H9 (cell line): Measurements from ENCODE around the gene INTS15. TPM values are rescaled to one million over a fixed set of nuclear protein-coding genes. Genes with fewer than 3 reads are reported as not detected.

ENCODE experiments used
- DNase-seq: peaks from one replicate; pipeline ENCODE4 v3.0.0-alpha.2; 2017
- H2AFZ ChIP-seq: one replicate; pipeline ENCODE4 v1.6.1; 2013; ENCODE audit warnings: mild to moderate bottlenecking, low read length, control low read depth, moderate library complexity
- H2AK5ac ChIP-seq: 2 replicates; pipeline ENCODE4 v1.6.1; 2013; ENCODE audit warnings: low read length, control low read depth, mixed read lengths; ENCODE audit not compliant: insufficient read length
- H2BK120ac ChIP-seq: one replicate; pipeline ENCODE4 v1.6.1; 2013; ENCODE audit warnings: low read depth, mild to moderate bottlenecking, low read length, control low read depth, inconsistent platforms; ENCODE audit not compliant: poor library complexity, severe bottlenecking
- H2BK12ac ChIP-seq: 2 replicates; pipeline ENCODE4 v1.6.1; 2013; ENCODE audit warnings: low read length, control low read depth, mixed read lengths, low read depth; ENCODE audit not compliant: insufficient read length
- H2BK15ac ChIP-seq: 2 replicates; pipeline ENCODE4 v1.6.1; 2013; ENCODE audit warnings: low read depth, low read length, control low read depth
- H2BK20ac ChIP-seq: one replicate; pipeline ENCODE4 v1.6.1; 2013; ENCODE audit warnings: low read depth, mild to moderate bottlenecking, low read length, control low read depth, inconsistent platforms; ENCODE audit not compliant: poor library complexity, severe bottlenecking
- H2BK5ac ChIP-seq: 2 replicates; pipeline ENCODE4 v1.6.1; 2013; ENCODE audit warnings: low read length, control low read depth, mixed read lengths; ENCODE audit not compliant: insufficient read length
- H3K14ac ChIP-seq: 2 replicates; pipeline ENCODE4 v1.6.1; 2013; ENCODE audit warnings: low read length, control low read depth; ENCODE audit not compliant: insufficient read depth
- H3K18ac ChIP-seq: 2 replicates; pipeline ENCODE4 v1.6.1; 2013; ENCODE audit warnings: low read depth, mild to moderate bottlenecking, mixed read lengths, low read length, control low read depth; ENCODE audit not compliant: insufficient read length
- H3K23ac ChIP-seq: 2 replicates; pipeline ENCODE4 v1.6.1; 2013; ENCODE audit warnings: low read length, control low read depth, mixed read lengths, low read depth; ENCODE audit not compliant: insufficient read length
- H3K23me2 ChIP-seq: 2 replicates; pipeline ENCODE4 v1.6.1; 2013; ENCODE audit warnings: low read depth, mild to moderate bottlenecking, mixed read lengths, low read length, control low read depth; ENCODE audit not compliant: insufficient read length, poor library complexity, severe bottlenecking
- H3K27ac ChIP-seq: 2 replicates; pipeline ENCODE4 v1.5.1; 2013; ENCODE audit warnings: low read length, control low read depth, mixed read lengths, low read depth; ENCODE audit not compliant: insufficient read length
- H3K27me3 ChIP-seq: 2 replicates; pipeline ENCODE4 v1.6.1; 2013; ENCODE audit warnings: low read length, control low read depth, inconsistent platforms; ENCODE audit not compliant: insufficient read depth
- H3K4ac ChIP-seq: 2 replicates; pipeline ENCODE4 v1.6.1; 2013; ENCODE audit warnings: low read depth, mild to moderate bottlenecking, control low read depth, inconsistent platforms, low read length, moderate library complexity
- H3K4me1 ChIP-seq: 2 replicates; pipeline ENCODE4 v1.6.1; 2013; ENCODE audit warnings: low read length, control low read depth, inconsistent platforms; ENCODE audit not compliant: insufficient read depth
- H3K4me2 ChIP-seq: 2 replicates; pipeline ENCODE4 v1.6.1; 2013; ENCODE audit warnings: low read length, control low read depth, mixed read lengths; ENCODE audit not compliant: insufficient read length, insufficient read depth
- H3K56ac ChIP-seq: 2 replicates; pipeline ENCODE4 v1.6.1; 2013; ENCODE audit warnings: low read depth, mild to moderate bottlenecking, mixed read lengths, low read length, control low read depth; ENCODE audit not compliant: insufficient read length
- H3K79me1 ChIP-seq: 2 replicates; pipeline ENCODE4 v1.6.1; 2013; ENCODE audit warnings: low read depth, mild to moderate bottlenecking, moderate library complexity, low read length, control low read depth, inconsistent platforms; ENCODE audit not compliant: insufficient read depth, poor library complexity, severe bottlenecking
- H3K79me2 ChIP-seq: 2 replicates; pipeline ENCODE4 v1.6.1; 2013; ENCODE audit warnings: low read length, control low read depth, inconsistent platforms; ENCODE audit not compliant: insufficient read depth
- H3K9ac ChIP-seq: 2 replicates; pipeline ENCODE4 v1.6.1; 2013; ENCODE audit warnings: low read length, control low read depth, mixed read lengths; ENCODE audit not compliant: insufficient read length; ENCODE audit errors: extremely low read depth
- H3K9me3 ChIP-seq: one replicate; pipeline ENCODE4 v1.6.1; 2013; ENCODE audit warnings: low read depth, low read length, inconsistent platforms; ENCODE audit not compliant: control insufficient read depth
- H3T11ph ChIP-seq: one replicate; pipeline ENCODE4 v1.6.1; 2013; ENCODE audit warnings: mild to moderate bottlenecking, low read length, control low read depth, inconsistent platforms
- H4K20me1 ChIP-seq: one replicate; pipeline ENCODE4 v1.6.1; 2013; ENCODE audit not compliant: control insufficient read depth, insufficient read length, insufficient read depth
- H4K5ac ChIP-seq: 2 replicates; pipeline ENCODE4 v1.6.1; 2013; ENCODE audit warnings: low read depth, mild to moderate bottlenecking, mixed read lengths, low read length, control low read depth; ENCODE audit not compliant: insufficient read length
- H4K8ac ChIP-seq: replicated peaks from 2 replicates; pipeline ENCODE4 v1.6.1; 2013; ENCODE audit warnings: low read length, control low read depth, mixed read lengths, low read depth; ENCODE audit not compliant: insufficient read length
- H4K91ac ChIP-seq: 2 replicates; pipeline ENCODE4 v1.6.1; 2013; ENCODE audit warnings: low read depth, mild to moderate bottlenecking, moderate library complexity, mixed read lengths, low read length, control low read depth; ENCODE audit not compliant: insufficient read length
- H3K27ac Mint-ChIP-seq, 3 experiments: 2 replicates in 2 of 3; 3 replicates in 1 of 3; pipeline ENCODE4 v1.8.0; 2020 to 2021; ENCODE audit warnings: mixed read lengths in 3 of 3, mild to moderate bottlenecking in 1 of 3, moderate library complexity in 1 of 3
- H3K27me3 Mint-ChIP-seq: 2 replicates; pipeline ENCODE4 v1.8.0; 2021; ENCODE audit warnings: low read depth, mild to moderate bottlenecking, moderate library complexity, mixed read lengths
- H3K36me3 Mint-ChIP-seq, 3 experiments: 2 replicates in 2 of 3; 3 replicates in 1 of 3; pipeline ENCODE4 v1.8.0; 2020 to 2021; ENCODE audit warnings: low read depth in 3 of 3, mixed read lengths in 3 of 3; ENCODE audit not compliant: insufficient read depth in 1 of 3
- H3K4me1 Mint-ChIP-seq, 2 experiments: 2 replicates each; pipeline ENCODE4 v1.8.0; 2020; ENCODE audit warnings: mixed read lengths in 2 of 2
- H3K4me3 Mint-ChIP-seq, 2 experiments: 2 replicates in 1 of 2; 3 replicates in 1 of 2; pipeline ENCODE4 v1.8.0; 2020 to 2021; ENCODE audit warnings: mild to moderate bottlenecking in 2 of 2, mixed read lengths in 2 of 2, moderate library complexity in 1 of 2
- H3K9me3 Mint-ChIP-seq, 2 experiments: 2 replicates in 1 of 2; 3 replicates in 1 of 2; pipeline ENCODE4 v1.8.0; 2020; ENCODE audit warnings: mild to moderate bottlenecking in 2 of 2, mixed read lengths in 2 of 2, moderate library complexity in 1 of 2
- CTCF ChIP-seq: fragments of 200-600 bp; sonication (generic); conservative IDR thresholded peaks from 3 replicates; pipeline ENCODE4 v1.8.0; 2021; ENCODE audit warnings: antibody characterized with exemption, mild to moderate bottlenecking
- WGBS: extraction: QIAGEN DNeasy Blood & Tissue Kit; methylation state at CpG from one replicate; pipeline ENCODE4 v1.1.7; 2013; ENCODE audit warnings: missing lambda C conversion rate, low lambda C conversion rate, mixed read lengths; ENCODE audit not compliant: insufficient read length; ENCODE audit errors: extremely low coverage; 5-methylcytosine and 5-hydroxymethylcytosine counted together
- total RNA-seq: library from RNA; stranded (reverse); gene quantifications from 2 replicates; pipeline ENCODE4 v1.2.1, GENCODE V29; 2021

Gene INTS15
- total RNA-seq, 1 experiment from 2014 or later: 42.9 TPM

GRCh38 chr7:6651851-6652445, 62.1 kb downstream of the INTS15 start:
- Histone ChIP-seq H3K18ac (no peak overlapping the region), H3K27me3 (no peaks in the 10 kb centered on the region), H3T11ph (no peak overlapping the region), H3K23me2 (no peaks in the 10 kb centered on the region), H2BK15ac (no peak overlapping the region), H3K23ac (no peak overlapping the region), H2BK12ac (no peak overlapping the region), H3K4me2 (no peak overlapping the region), H3K4me1 (no peaks in the 10 kb centered on the region), H3K14ac (no peak overlapping the region), H3K27ac (no peak overlapping the region), H2BK5ac (no peak overlapping the region), H3K4ac (no peak overlapping the region), H3K9ac (no peak overlapping the region), H4K91ac (no peak overlapping the region), H4K5ac (no peak overlapping the region), H3K79me2 (no peaks in the 10 kb centered on the region), H2BK20ac (no peak overlapping the region), H3K9me3 (no peaks in the 10 kb centered on the region), H2AK5ac (no peak overlapping the region), H3K79me1 (no peaks in the 10 kb centered on the region), H4K20me1 (no peaks in the 10 kb centered on the region), H2AFZ (no peak overlapping the region), H3K56ac (no peak overlapping the region), H4K8ac (no peak overlapping the region), H2BK120ac (no peak overlapping the region)
- no peak for TF ChIP-seq CTCF
- Mint-ChIP-seq H3K4me3 (no peak overlapping the region), H3K9me3 (peaks cover 0 to 4% of the 10 kb centered on the region in 2 experiments; a peak in 2 of 5 replicates), H3K27ac (no peak overlapping the region), H3K4me1 (no peaks in the 10 kb centered on the region), H3K36me3 (peaks cover 15 to 26% (median 20%) of the 10 kb centered on the region in 3 experiments), H3K27me3 (no peaks in the 10 kb centered on the region)
- WGBS: no CpG with 5 or more reads among the region's 32 CpGs
- no peak for DNase-seq
